CD14-positive monocyte (primary cell): ENCODE results near the gene CREG2. TPM values are rescaled to one million over a fixed set of nuclear protein-coding genes. Genes with fewer than 3 reads are reported as not detected.

Experiments
- DNase-seq, 3 donors: peaks; one replicate each; pipeline ENCODE4 v3.0.0-alpha.2; 2011 to 2022
- H2AFZ ChIP-seq: 2 replicates; pipeline ENCODE4 v1.6.0; 2012; ENCODE audit warnings: mild to moderate bottlenecking, low read depth, low read length, inconsistent platforms; ENCODE audit not compliant: insufficient read depth, poor library complexity, severe bottlenecking
- H3K27ac ChIP-seq, 2 donors: 1 replicate in 1 of 2; 2 replicates in 1 of 2; pipeline ENCODE4 v1.5.1; 2012 to 2013; ENCODE audit warnings: low read length in 2 of 2, control low read depth in 1 of 2, inconsistent platforms in 1 of 2, low read depth in 1 of 2, mild to moderate bottlenecking in 1 of 2
- H3K27me3 ChIP-seq, 2 donors: one replicate each; pipeline versions ENCODE4 v1.6.0 to v1.6.1; 2011 to 2013; ENCODE audit warnings: low read length in 2 of 2; ENCODE audit not compliant: control insufficient read depth in 2 of 2, insufficient read depth in 2 of 2
- H3K36me3 ChIP-seq, 2 donors: replicated peaks in 1 of 2; 1 replicate in 1 of 2; 2 replicates in 1 of 2; pipeline versions ENCODE4 v1.5.1 to v1.6.1; 2012 to 2013; ENCODE audit warnings: low read length in 2 of 2, control low read depth in 1 of 2, inconsistent platforms in 1 of 2, mild to moderate bottlenecking in 1 of 2; ENCODE audit not compliant: insufficient read depth in 2 of 2, control insufficient read depth in 1 of 2
- H3K4me1 ChIP-seq, 2 donors: 1 replicate in 1 of 2; 2 replicates in 1 of 2; pipeline versions ENCODE4 v1.5.1 to v1.6.1; 2012 to 2013; ENCODE audit warnings: low read length in 2 of 2, control low read depth in 1 of 2, inconsistent platforms in 1 of 2, mild to moderate bottlenecking in 1 of 2, moderate library complexity in 1 of 2; ENCODE audit not compliant: insufficient read depth in 2 of 2, control insufficient read depth in 1 of 2
- H3K4me2 ChIP-seq: replicated peaks from 2 replicates; pipeline ENCODE3; 2012; ENCODE audit warnings: low read length, moderate library complexity, mild to moderate bottlenecking; ENCODE audit not compliant: poor library complexity, severe bottlenecking; ENCODE audit errors: extremely low read depth
- H3K4me3 ChIP-seq, 3 experiments: fragments of 200-600 bp in 1 of 3; sonication (generic) in 1 of 3; replicated peaks in 1 of 3; 1 replicate in 2 of 3; 2 replicates in 1 of 3; pipeline ENCODE4 v1.5.1; 2011 to 2013; ENCODE audit warnings: low read length in 3 of 3, mild to moderate bottlenecking in 3 of 3, control low read depth in 2 of 3, low read depth in 2 of 3, inconsistent platforms in 1 of 3, moderate library complexity in 1 of 3
- H3K79me2 ChIP-seq: 2 replicates; pipeline ENCODE4 v1.6.0; 2012; ENCODE audit warnings: mild to moderate bottlenecking, control low read depth, inconsistent platforms, low read length, moderate library complexity; ENCODE audit not compliant: insufficient read depth
- H3K9ac ChIP-seq: 2 replicates; pipeline ENCODE4 v1.6.0; 2017; ENCODE audit warnings: low read length, mild to moderate bottlenecking; ENCODE audit not compliant: insufficient read depth, poor library complexity, severe bottlenecking
- H3K9me3 ChIP-seq, 2 donors: replicated peaks in 1 of 2; 1 replicate in 1 of 2; 2 replicates in 1 of 2; pipeline versions ENCODE4 v1.5.1 to v1.6.1; 2012 to 2013; ENCODE audit warnings: low read length in 2 of 2, control low read depth in 1 of 2; ENCODE audit not compliant: control insufficient read depth in 1 of 2, insufficient read depth in 1 of 2
- H4K20me1 ChIP-seq: 2 replicates; pipeline ENCODE4 v1.6.0; 2012; ENCODE audit warnings: mild to moderate bottlenecking, low read length, control low read depth, moderate library complexity; ENCODE audit not compliant: insufficient read depth
- H3K27ac Mint-ChIP-seq, 7 donors: one replicate each; pipeline ENCODE4 v1.8.0; 2020; ENCODE audit warnings: mild to moderate bottlenecking in 7 of 7, mixed read lengths in 7 of 7, moderate library complexity in 6 of 7, inconsistent platforms in 2 of 7
- H3K27me3 Mint-ChIP-seq, 3 donors: one replicate each; pipeline ENCODE4 v1.8.0; 2021 to 2022; ENCODE audit warnings: low read depth in 3 of 3, mild to moderate bottlenecking in 3 of 3, mixed read lengths in 3 of 3, moderate library complexity in 3 of 3, inconsistent platforms in 1 of 3
- H3K36me3 Mint-ChIP-seq, 2 donors: one replicate each; pipeline ENCODE4 v1.8.0; 2020; ENCODE audit warnings: mixed read lengths in 2 of 2, inconsistent platforms in 1 of 2, mild to moderate bottlenecking in 1 of 2
- H3K4me1 Mint-ChIP-seq: one replicate; pipeline ENCODE4 v1.8.0; 2020; ENCODE audit warnings: mild to moderate bottlenecking, mixed read lengths
- H3K4me3 Mint-ChIP-seq, 2 donors: one replicate each; pipeline ENCODE4 v1.8.0; 2020; ENCODE audit warnings: mild to moderate bottlenecking in 2 of 2, mixed read lengths in 2 of 2, moderate library complexity in 1 of 2
- H3K9me3 Mint-ChIP-seq, 7 donors: one replicate each; pipeline ENCODE4 v1.8.0; 2020 to 2022; ENCODE audit warnings: mixed read lengths in 7 of 7, mild to moderate bottlenecking in 6 of 7, moderate library complexity in 6 of 7, inconsistent platforms in 2 of 7
- CTCF ChIP-seq: fragments of 200-600 bp; IDR thresholded peaks from one replicate; pipeline ENCODE4 v1.8.0; 2022; ENCODE audit warnings: antibody characterized with exemption, mild to moderate bottlenecking
- WGBS: methylation state at CpG from one replicate; pipeline ENCODE4 v1.1.5; 2013; ENCODE audit warnings: missing lambda C conversion rate; ENCODE audit not compliant: insufficient coverage; 5-methylcytosine and 5-hydroxymethylcytosine counted together
- intact Hi-C, 2 donors: fragments of 100-400 bp; cut with micrococcal nuclease; formaldehyde crosslinking; loops; one replicate each; pipeline versions ENCODE4 v1.15.0 to v1.15.1; 2023
- polyA plus RNA-seq, 3 donors: library from polyadenylated mRNA; depleted of rRNA in 1 of 3; unstranded in 2 of 3; stranded (reverse) in 1 of 3; fragments of 300-500 nt in 2 of 3; fragments of >200 nt in 1 of 3; fragmentation: Illumina TruSeq in 2 of 3; gene quantifications; 1 replicate in 2 of 3; 2 replicates in 1 of 3; pipeline ENCODE4 v1.2.3, GENCODE V29; 2012 to 2021

CREG2 gene
- polyA plus RNA-seq, 3 donors, result not detected

GRCh38 chr2:101433465-101433864 is 46.2 kb upstream of the CREG2 start:
- Mint-ChIP-seq H3K9me3 (no peaks in the 10 kb centered on the region), H3K4me3 (no peak overlapping the region), H3K27ac (no peak overlapping the region), H3K36me3 (peaks cover 3 to 5% of the 10 kb centered on the region in 2 donors), H3K27me3 (peaks cover 0 to 5% (median 2%) of the 10 kb centered on the region in 3 donors), H3K4me1 (no peaks in the 10 kb centered on the region)
- no peaks in the 10 kb centered on the region for H4K20me1 ChIP-seq
- no peaks in the 10 kb centered on the region for H3K4me1 ChIP-seq
- H3K36me3 ChIP-seq, result no peaks in the 10 kb centered on the region
- no peak overlapping the region for H3K4me3 ChIP-seq
- H3K79me2 ChIP-seq, result no peaks in the 10 kb centered on the region
- WGBS, result no CpG with 5 or more reads among the region's 3 CpGs
- no peaks in the 10 kb centered on the region for H3K9me3 ChIP-seq
- DNase-seq, result no peak
- H3K27ac ChIP-seq, result no peak overlapping the region
- H3K27me3 ChIP-seq, result no peaks in the 10 kb centered on the region
- H3K4me2 ChIP-seq, result no peak overlapping the region
- H3K9ac ChIP-seq, result no peak overlapping the region
- no peak for TF ChIP-seq CTCF
- intact Hi-C loops, result no loop called here
- no peak overlapping the region for H2AFZ ChIP-seq

- Mint-ChIP-seq H3K9me3 (no peaks in the 10 kb centered on the region), H3K27me3 (peaks cover 0 to 6% (median 2%) of the 10 kb centered on the region in 3 donors), H3K4me1 (no peaks in the 10 kb centered on the region), H3K4me3 (no peak overlapping the region), H3K36me3 (peaks cover 5 to 9% of the 10 kb centered on the region in 2 donors), H3K27ac (no peak overlapping the region)
- no peak overlapping the region for H3K9ac ChIP-seq
- no peak for DNase-seq
- intact Hi-C loops, result no loop called here
- no peak overlapping the region for H2AFZ ChIP-seq
- no peak overlapping the region for H3K4me2 ChIP-seq
- no peaks in the 10 kb centered on the region for H3K27me3 ChIP-seq
- H3K4me3 ChIP-seq, result no peak overlapping the region
- H3K27ac ChIP-seq, result no peak overlapping the region
- no peaks in the 10 kb centered on the region for H3K79me2 ChIP-seq
- H3K4me1 ChIP-seq, result no peaks in the 10 kb centered on the region
- TF ChIP-seq CTCF, result no peak
- no peaks in the 10 kb centered on the region for H4K20me1 ChIP-seq
- H3K9me3 ChIP-seq, result no peaks in the 10 kb centered on the region
- no peaks in the 10 kb centered on the region for H3K36me3 ChIP-seq
- 92% methylated on average over 18 of the region's 20 CpGs for WGBS
These were observed 45.3 kb upstream of the CREG2 start for GRCh38 chr2:101432411-101433181.
